HepG2 (cell line): ENCODE data around the gene DPH1. TPM values are rescaled to one million over a fixed set of nuclear protein-coding genes. Genes with fewer than 3 reads are reported as not detected.
A peak's percentile ranks its signal among the peaks of the same experiment; 100 is the strongest.

Experiments
- ATAC-seq: fragments of 200-7000 bp; cut with Tn5 transposase; 3 replicates; pipeline ENCODE4 v1.9.1; 2020; ENCODE audit warnings: mild to moderate bottlenecking, moderate library complexity
- BruUV-seq: library from RNA; stranded (reverse); fragments of 400-500 nt; replicated peaks from 2 replicates; lab custom pipeline; 2021; lab: Mats Ljungman, UMichigan
- CTCF ChIA-PET: fragments of 300-600 bp; formaldehyde crosslinking; extraction: SDS; loops from one replicate; lab custom pipeline; 2021; ENCODE audit warnings: low total read pairs, inconsistent platforms, low intra/inter-chr PET ratio; lab: Yijun Ruan, JAX
- POLR2A ChIA-PET: fragments of 350-600 bp; sonication (Branson Sonifier 250); formaldehyde crosslinking; loops from one replicate; lab custom pipeline; 2020; ENCODE audit warnings: antibody characterized with exemption, inconsistent platforms; lab: Yijun Ruan, JAX
- DNase-seq: peaks from one replicate; pipeline ENCODE4 v3.0.0-alpha.2; 2015; ENCODE audit warnings: low spot score
- FAIRE-seq: peaks from 3 replicates; lab custom pipeline; 2011; peaks lifted over from hg19 to GRCh38; lab: Jason Lieb, UNC
- H2AFZ ChIP-seq: one replicate; pipeline ENCODE4 v1.6.1; 2011; ENCODE audit warnings: low read length, inconsistent platforms
- H3K27ac ChIP-seq: fragments of 300-600 bp; 3 replicates; pipeline ENCODE4 v1.8.0; 2011; ENCODE audit warnings: mixed run types, mild to moderate bottlenecking, mixed read lengths, low read length, inconsistent platforms; ENCODE audit not compliant: insufficient read depth; ENCODE audit errors: extremely low read length
- H3K27me3 ChIP-seq, 2 experiments: fragments of 200-600 bp in 1 of 2; 2 replicates in 1 of 2; 3 replicates in 1 of 2; pipeline versions ENCODE4 v1.6.0 to v1.8.0; 2011; ENCODE audit warnings: low read length in 2 of 2, mild to moderate bottlenecking in 2 of 2, moderate library complexity in 2 of 2, inconsistent platforms in 1 of 2; ENCODE audit not compliant: insufficient read depth in 2 of 2, control insufficient read depth in 1 of 2
- H3K36me3 ChIP-seq, 2 experiments: fragments of 200-600 bp in 1 of 2; replicated peaks in 1 of 2; 2 replicates in 1 of 2; 3 replicates in 1 of 2; pipeline versions ENCODE4 v1.5.1 to v1.8.0; 2011; ENCODE audit warnings: low read length in 2 of 2, inconsistent platforms in 1 of 2; ENCODE audit not compliant: insufficient read depth in 2 of 2, control insufficient read depth in 1 of 2
- H3K4me1 ChIP-seq: 2 replicates; pipeline ENCODE4 v1.5.1; 2012; ENCODE audit warnings: low read length, inconsistent platforms; ENCODE audit not compliant: insufficient read depth
- H3K4me2 ChIP-seq: 2 replicates; pipeline ENCODE4 v1.6.0; 2011; ENCODE audit warnings: low read depth, low read length, inconsistent platforms
- H3K4me3 ChIP-seq, 3 experiments: fragments of 200-600 bp in 1 of 3; sonication (generic), shearing (Covaris generic) in 1 of 3; replicated peaks in 1 of 3; 2 replicates each; pipeline ENCODE4 v1.5.1; 2011 to 2016; ENCODE audit warnings: low read length in 3 of 3, inconsistent platforms in 2 of 3, low read depth in 2 of 3, mild to moderate bottlenecking in 2 of 3, control low read depth in 1 of 3, mixed read lengths in 1 of 3; ENCODE audit not compliant: insufficient read depth in 1 of 3
- H3K79me2 ChIP-seq: one replicate; pipeline ENCODE4 v1.6.1; 2011; ENCODE audit warnings: low read length, inconsistent platforms; ENCODE audit not compliant: insufficient read depth
- H3K9ac ChIP-seq: 2 replicates; pipeline ENCODE4 v1.6.0; 2011; ENCODE audit warnings: mild to moderate bottlenecking, low read depth, low read length, inconsistent platforms; ENCODE audit not compliant: insufficient read depth
- H3K9me3 ChIP-seq: 2 replicates; pipeline ENCODE4 v1.5.1; 2012; ENCODE audit warnings: mild to moderate bottlenecking, low read length
- H4K20me1 ChIP-seq: 2 replicates; pipeline ENCODE4 v1.6.0; 2011; ENCODE audit warnings: inconsistent platforms, mild to moderate bottlenecking, low read length, moderate library complexity; ENCODE audit not compliant: insufficient read depth
- BCL6 ChIP-seq: IDR thresholded peaks from 2 replicates; pipeline ENCODE4 v1.6.1; 2016; ENCODE audit warnings: missing genetic modification reagents, missing compliant biosample characterization
- BORCS8-MEF2B ChIP-seq: sonication (generic); formaldehyde crosslinking; IDR thresholded peaks from 2 replicates; pipeline ENCODE4 v1.8.0; 2022; ENCODE audit warnings: mild to moderate bottlenecking, missing genetic modification reagents
- HNRNPL ChIP-seq: fragments of 200-400 bp; formaldehyde crosslinking; IDR thresholded peaks from 2 replicates; pipeline ENCODE4 v1.6.1; 2017; ENCODE audit warnings: mild to moderate bottlenecking, low read depth, low read length
- IKZF4 ChIP-seq: sonication (generic); formaldehyde crosslinking; IDR thresholded peaks from 2 replicates; pipeline ENCODE4 v1.5.1; 2020; ENCODE audit warnings: borderline replicate concordance, mild to moderate bottlenecking, low read depth, missing genetic modification reagents; ENCODE audit errors: not compliant biosample characterization
- KAT8 ChIP-seq: IDR thresholded peaks from 2 replicates; pipeline ENCODE4 v1.6.1; 2016; ENCODE audit warnings: missing genetic modification reagents, missing compliant biosample characterization
- MAX ChIP-seq: IDR thresholded peaks from 2 replicates; pipeline ENCODE4 v1.6.1; 2012; ENCODE audit warnings: inconsistent platforms
- MED1 ChIP-seq: sonication (generic); formaldehyde crosslinking; IDR thresholded peaks from 2 replicates; pipeline ENCODE4 v1.4.0; 2020; ENCODE audit warnings: missing genetic modification reagents
- MIER2 ChIP-seq: IDR thresholded peaks from 2 replicates; pipeline ENCODE4 v1.6.1; 2016; ENCODE audit warnings: missing biosample characterization, missing genetic modification reagents
- MTA1 ChIP-seq: sonication (generic); formaldehyde crosslinking; IDR thresholded peaks from 2 replicates; pipeline ENCODE4 v1.4.0; 2020; ENCODE audit warnings: missing genetic modification reagents, mild to moderate bottlenecking, borderline replicate concordance
- RNF2 ChIP-seq: fragments of 450-650 bp; conservative IDR thresholded peaks from 2 replicates; pipeline ENCODE4 v1.6.1; 2016; ENCODE audit warnings: low read depth
- SAFB2 ChIP-seq: sonication (generic); formaldehyde crosslinking; IDR thresholded peaks from 2 replicates; pipeline ENCODE4 v1.5.1; 2020; ENCODE audit warnings: missing genetic modification reagents, low read depth, mild to moderate bottlenecking, borderline replicate concordance
- SIX4 ChIP-seq: sonication (generic); formaldehyde crosslinking; IDR thresholded peaks from 2 replicates; pipeline ENCODE4 v1.4.0; 2020; ENCODE audit warnings: missing genetic modification reagents
- YY1 ChIP-seq: IDR thresholded peaks from 2 replicates; pipeline ENCODE4 v1.6.1; 2011; ENCODE audit warnings: low read length, low read depth, moderate library complexity, mild to moderate bottlenecking; ENCODE audit not compliant: insufficient read depth, insufficient replicate concordance
- ZMAT3 ChIP-seq: sonication (generic); formaldehyde crosslinking; conservative IDR thresholded peaks from 2 replicates; pipeline ENCODE4 v1.7.0; 2021; ENCODE audit warnings: missing genetic modification reagents
- ZNF10 ChIP-seq: sonication (generic); formaldehyde crosslinking; IDR thresholded peaks from 2 replicates; pipeline ENCODE4 v1.4.0; 2020; ENCODE audit warnings: mild to moderate bottlenecking, low read depth, missing genetic modification reagents, borderline replicate concordance
- ZNF367 ChIP-seq: sonication (generic); formaldehyde crosslinking; IDR thresholded peaks from 2 replicates; pipeline ENCODE4 v1.4.0; 2020; ENCODE audit warnings: missing genetic modification reagents, borderline replicate concordance
- ZSCAN12 ChIP-seq: sonication (generic); formaldehyde crosslinking; IDR thresholded peaks from 2 replicates; pipeline ENCODE4 v1.9.0; 2021; ENCODE audit warnings: mild to moderate bottlenecking, missing genetic modification reagents
- WGBS: methylation state at CpG from one replicate; pipeline ENCODE4 v1.1.6; 2017; ENCODE audit warnings: low lambda C conversion rate; 5-methylcytosine and 5-hydroxymethylcytosine counted together
- in situ Hi-C: cut with HindIII; loops from 2 replicates; pipeline ENCODE4 v1.10.0; 2017; ENCODE audit warnings: low pct_unique_long_range_greater_than_20kb; ENCODE audit not compliant: extremely low pct_ligation_motif_present
- intact Hi-C: fragments of 100-400 bp; cut with micrococcal nuclease; formaldehyde crosslinking; loops from one replicate; pipeline ENCODE4 v1.10.0; 2022; ENCODE audit not compliant: unreplicated experiment
- polyA plus RNA-seq, 8 experiments: library from polyadenylated mRNA; depleted of rRNA in 3 of 8; stranded (reverse) in 7 of 8; unstranded in 1 of 8; fragments of >200 nt; fragmentation: Illumina TruSeq in 4 of 8; extraction: Trizol in 4 of 8; gene quantifications; 2 replicates each; pipeline versions ENCODE4 v1.2.1 to v1.2.3, GENCODE V29; 2011 to 2016; ENCODE audit warnings: low read depth in 4 of 8, missing spikeins in 1 of 8, mixed read lengths in 1 of 8; ENCODE audit not compliant: insufficient read depth in 1 of 8
- total RNA-seq, 5 experiments: library from RNA; depleted of rRNA; stranded (reverse); fragments of >200 nt; fragmentation: Illumina TruSeq; extraction: Trizol; gene quantifications; 2 replicates each; pipeline ENCODE4 v1.2.3, GENCODE V29; 2016; ENCODE audit warnings: low read depth in 1 of 5
- TF ChIP-seq, protein P1 (sequence below): sonication (generic); formaldehyde crosslinking; IDR thresholded peaks from 2 replicates; pipeline ENCODE4 v1.4.0; 2020; ENCODE audit warnings: missing genetic modification reagents, borderline replicate concordance
- TF ChIP-seq, protein P2 (sequence below): sonication (generic); formaldehyde crosslinking; IDR thresholded peaks from 2 replicates; pipeline ENCODE4 v1.5.0; 2020; ENCODE audit warnings: missing genetic modification reagents

Gene DPH1
- total and polyA plus RNA-seq, 2 of the 13 experiments (the other 11 are each of a cell fraction or from before 2014, with no cell fraction given), result 25.3 to 42.8 TPM

- H3K4me1 ChIP-seq, result peaks cover 35% of the 10 kb centered on the region
- CTCF ChIA-PET, result no interaction called here
- 3% methylated on average over 14 of the region's 104 CpGs for WGBS
- ATAC-seq, result peak; percentile 13
- POLR2A ChIA-PET, result no interaction called here
- BruUV-seq, result no TSS peak
- H3K4me3 ChIP-seq, result peak overlapping the region; percentile 63 to 82 (median 70)
- peak overlapping the region; percentile 91 for H3K4me2 ChIP-seq
- FAIRE-seq, result no peak
- H3K27me3 ChIP-seq, result peaks cover 4 to 27% of the 10 kb centered on the region in 2 experiments; a peak in 4 of 5 replicates
- in situ Hi-C loops, result loop anchor here (25.0 kb wide), 1 partner anchor 337 kb away; the partner anchor contains the start of genes TLCD2 and WDR81
- peaks cover 17% of the 10 kb centered on the region; the same call in 1 of the 2 replicates for H4K20me1 ChIP-seq
- no peaks in the 10 kb centered on the region for H3K79me2 ChIP-seq
- H3K27ac ChIP-seq, result no peak overlapping the region
- DNase-seq, result no peak
- peak overlapping the region; percentile 66 for H3K9ac ChIP-seq
- no peaks in the 10 kb centered on the region for H3K36me3 ChIP-seq
- H3K9me3 ChIP-seq, result no peaks in the 10 kb centered on the region
- intact Hi-C loops, result no loop called here
- H2AFZ ChIP-seq, result no peak overlapping the region
- TF ChIP-seq SIX4 (CRISPR knock-in tag) (no peak), HNRNPL (no peak), ZNF367 (CRISPR knock-in tag) (no peak; the same call in 1 of the 2 replicates), KAT8 (CRISPR knock-in tag) (no peak), MTA1 (CRISPR knock-in tag) (no peak), MIER2 (CRISPR knock-in tag) (peak; percentile 78; the same call in 1 of the 2 replicates), ZMAT3 (no peak), BCL6 (CRISPR knock-in tag) (no peak), MAX (peak; percentile 67), IKZF4 (CRISPR knock-in tag) (peak; percentile 73), RNF2 (no peak), BORCS8-MEF2B (no peak), YY1 (peak; percentile 45), MED1 (CRISPR knock-in tag) (no peak), ZNF10 (no peak), SAFB2 (CRISPR knock-in tag) (0 out of 2 replicates have a peak, but pooled peaks have one; percentile 4), ZSCAN12 (CRISPR knock-in tag) (no peak)
- TF ChIP-seq, protein P1, sequence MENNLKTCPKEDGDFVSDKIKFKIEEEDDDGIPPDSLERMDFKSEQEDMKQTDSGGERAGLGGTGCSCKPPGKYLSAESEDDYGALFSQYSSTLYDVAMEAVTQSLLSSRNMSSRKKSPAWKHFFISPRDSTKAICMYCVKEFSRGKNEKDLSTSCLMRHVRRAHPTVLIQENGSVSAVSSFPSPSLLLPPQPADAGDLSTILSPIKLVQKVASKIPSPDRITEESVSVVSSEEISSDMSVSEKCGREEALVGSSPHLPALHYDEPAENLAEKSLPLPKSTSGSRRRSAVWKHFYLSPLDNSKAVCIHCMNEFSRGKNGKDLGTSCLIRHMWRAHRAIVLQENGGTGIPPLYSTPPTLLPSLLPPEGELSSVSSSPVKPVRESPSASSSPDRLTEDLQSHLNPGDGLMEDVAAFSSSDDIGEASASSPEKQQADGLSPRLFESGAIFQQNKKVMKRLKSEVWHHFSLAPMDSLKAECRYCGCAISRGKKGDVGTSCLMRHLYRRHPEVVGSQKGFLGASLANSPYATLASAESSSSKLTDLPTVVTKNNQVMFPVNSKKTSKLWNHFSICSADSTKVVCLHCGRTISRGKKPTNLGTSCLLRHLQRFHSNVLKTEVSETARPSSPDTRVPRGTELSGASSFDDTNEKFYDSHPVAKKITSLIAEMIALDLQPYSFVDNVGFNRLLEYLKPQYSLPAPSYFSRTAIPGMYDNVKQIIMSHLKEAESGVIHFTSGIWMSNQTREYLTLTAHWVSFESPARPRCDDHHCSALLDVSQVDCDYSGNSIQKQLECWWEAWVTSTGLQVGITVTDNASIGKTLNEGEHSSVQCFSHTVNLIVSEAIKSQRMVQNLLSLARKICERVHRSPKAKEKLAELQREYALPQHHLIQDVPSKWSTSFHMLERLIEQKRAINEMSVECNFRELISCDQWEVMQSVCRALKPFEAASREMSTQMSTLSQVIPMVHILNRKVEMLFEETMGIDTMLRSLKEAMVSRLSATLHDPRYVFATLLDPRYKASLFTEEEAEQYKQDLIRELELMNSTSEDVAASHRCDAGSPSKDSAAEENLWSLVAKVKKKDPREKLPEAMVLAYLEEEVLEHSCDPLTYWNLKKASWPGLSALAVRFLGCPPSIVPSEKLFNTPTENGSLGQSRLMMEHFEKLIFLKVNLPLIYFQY (CRISPR knock-in tag), result no peak
- TF ChIP-seq, protein P2, sequence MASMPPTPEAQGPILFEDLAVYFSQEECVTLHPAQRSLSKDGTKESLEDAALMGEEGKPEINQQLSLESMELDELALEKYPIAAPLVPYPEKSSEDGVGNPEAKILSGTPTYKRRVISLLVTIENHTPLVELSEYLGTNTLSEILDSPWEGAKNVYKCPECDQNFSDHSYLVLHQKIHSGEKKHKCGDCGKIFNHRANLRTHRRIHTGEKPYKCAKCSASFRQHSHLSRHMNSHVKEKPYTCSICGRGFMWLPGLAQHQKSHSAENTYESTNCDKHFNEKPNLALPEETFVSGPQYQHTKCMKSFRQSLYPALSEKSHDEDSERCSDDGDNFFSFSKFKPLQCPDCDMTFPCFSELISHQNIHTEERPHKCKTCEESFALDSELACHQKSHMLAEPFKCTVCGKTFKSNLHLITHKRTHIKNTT (CRISPR knock-in tag), result no peak
These were observed 19.7 kb downstream of the DPH1 start for GRCh38 chr17:2049333-2050299.
